ENCODE results near the gene OR5K2.

The OR5K2 gene

DNA sequence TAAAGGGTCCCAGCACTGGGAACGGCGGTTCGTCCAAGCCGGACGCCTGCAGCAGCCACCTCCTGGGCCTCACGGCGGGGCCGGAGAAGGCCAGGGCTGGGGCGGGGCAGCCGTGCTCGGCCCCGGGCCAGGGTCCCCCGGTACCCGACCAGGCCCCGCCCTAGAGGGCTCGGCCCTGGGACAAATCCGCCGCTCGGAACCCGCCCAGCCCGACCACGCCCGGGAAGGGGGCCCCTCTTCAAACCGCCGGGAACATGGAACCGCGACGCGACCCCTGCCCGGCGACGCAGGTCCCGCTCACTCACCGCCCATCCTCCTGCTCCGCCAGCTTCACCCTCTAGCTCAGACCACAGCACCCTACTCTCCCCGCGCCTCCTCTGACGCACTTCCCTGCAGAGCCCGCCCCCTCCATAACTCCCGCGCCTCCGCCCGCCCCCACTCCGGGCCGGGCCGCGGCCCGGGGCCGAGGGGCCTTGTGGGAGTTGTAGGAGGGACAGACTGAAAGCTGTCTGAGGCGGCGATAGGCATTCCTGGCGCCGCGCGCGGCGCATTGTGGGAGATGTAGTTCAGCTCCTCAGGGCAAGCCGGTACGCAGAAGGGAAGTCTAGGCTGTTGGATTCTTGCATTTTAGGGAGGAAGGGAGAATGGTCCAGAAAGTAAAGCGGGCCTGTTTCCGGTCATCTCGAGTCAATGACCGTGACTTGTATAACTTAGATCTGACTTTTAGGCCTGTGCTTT, 25.2 kb downstream of the OR5K2 start, which contains the start of gene CLDND1:
Gene CLDND1, minus strand, starts transcription at position 359 of the 738 bp plus-strand sequence. CDS start 1,478 bp downstream, outside the sequence.
- DNase-seq = peak; percentile 98

DNA sequence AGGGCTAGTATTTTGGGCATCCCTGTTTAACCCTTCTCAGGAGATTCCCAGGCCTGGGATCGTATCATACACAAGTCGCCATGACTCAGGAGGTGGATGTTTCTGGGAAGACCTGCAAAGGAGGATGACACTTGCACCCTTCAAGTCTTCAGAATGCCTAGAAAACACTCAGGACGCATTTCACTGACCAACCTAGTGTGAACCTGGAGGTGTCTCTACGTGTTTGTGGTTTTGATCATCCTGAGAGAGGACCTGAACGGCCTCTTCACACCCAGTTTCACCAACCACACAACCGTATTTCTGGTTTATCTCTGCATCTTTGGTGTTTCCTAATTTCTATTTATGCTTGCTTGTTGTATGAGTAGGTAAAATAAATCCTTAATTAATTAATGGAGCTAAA, 28.0 kb downstream of the OR5K2 start:
- no peak for DNase-seq

DNA sequence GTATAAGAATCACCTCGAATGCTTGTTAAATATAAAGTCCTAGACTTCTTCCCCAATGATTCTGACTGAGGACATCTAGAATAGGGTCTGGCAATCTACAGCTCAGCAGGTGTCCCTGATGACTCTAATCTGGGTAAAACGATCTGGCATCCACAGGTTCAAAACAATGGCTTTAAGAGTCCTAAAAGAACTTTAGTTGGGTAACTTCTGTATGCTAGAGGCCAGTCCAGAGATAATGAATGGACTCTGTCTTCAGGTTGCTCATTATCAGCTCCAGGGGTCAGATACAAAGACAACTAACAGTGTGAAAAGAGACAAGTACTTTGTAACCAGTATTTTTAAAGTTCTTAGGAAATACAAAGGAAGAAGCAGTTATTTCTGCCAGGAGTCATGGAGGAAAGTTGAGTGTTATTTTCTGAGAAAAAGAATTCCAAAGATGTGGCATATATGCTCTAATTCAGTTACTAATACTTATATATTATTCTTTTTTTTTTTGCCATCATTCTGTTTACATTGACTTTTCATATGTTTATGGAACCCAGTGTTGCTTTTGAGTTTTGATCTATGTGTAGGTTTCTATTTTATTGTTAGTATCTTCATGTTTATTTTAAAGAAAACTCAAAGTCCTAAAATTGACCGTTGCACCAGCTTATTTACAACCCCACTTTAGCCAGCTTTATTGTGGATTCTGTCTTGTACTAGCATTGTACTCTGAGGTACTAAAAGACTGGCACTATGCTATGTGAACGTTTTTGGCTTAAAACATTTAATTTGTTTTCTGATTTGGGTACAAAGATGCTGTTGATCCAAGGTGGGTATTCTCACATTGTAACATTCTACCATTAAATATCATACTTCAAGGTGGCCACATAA, 31.2 kb downstream of the OR5K2 start:
- no peak for DNase-seq

DNA sequence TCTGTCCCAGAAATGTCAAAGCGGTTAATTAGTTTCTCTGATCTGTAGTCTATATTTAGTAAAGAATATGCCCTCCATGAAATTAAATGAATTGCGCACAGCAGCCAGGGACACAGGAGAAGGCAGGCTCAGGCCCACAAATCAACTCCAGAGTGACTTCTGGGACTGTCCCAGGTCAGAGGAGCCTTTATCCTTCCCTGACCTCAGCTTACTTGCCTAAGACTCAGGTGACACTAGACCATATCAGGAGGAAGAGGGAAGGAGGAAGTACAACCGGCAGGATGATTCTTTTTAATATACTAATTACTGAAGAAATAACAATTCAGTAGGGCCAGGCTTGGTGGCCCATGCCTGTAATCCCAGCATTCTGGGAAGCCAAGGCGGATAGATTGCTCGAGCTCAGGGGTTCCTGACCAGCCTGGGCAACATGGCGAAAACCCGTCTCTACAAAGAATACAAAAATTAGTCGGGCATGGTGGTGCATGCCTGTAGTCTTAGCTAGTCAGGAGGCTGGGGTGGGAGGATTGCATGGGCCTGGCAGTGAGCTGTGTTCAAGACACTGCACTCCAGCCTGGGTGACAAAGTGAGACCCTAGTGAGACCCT, 32.5 kb downstream of the OR5K2 start:
- DNase-seq = no peak

DNA sequence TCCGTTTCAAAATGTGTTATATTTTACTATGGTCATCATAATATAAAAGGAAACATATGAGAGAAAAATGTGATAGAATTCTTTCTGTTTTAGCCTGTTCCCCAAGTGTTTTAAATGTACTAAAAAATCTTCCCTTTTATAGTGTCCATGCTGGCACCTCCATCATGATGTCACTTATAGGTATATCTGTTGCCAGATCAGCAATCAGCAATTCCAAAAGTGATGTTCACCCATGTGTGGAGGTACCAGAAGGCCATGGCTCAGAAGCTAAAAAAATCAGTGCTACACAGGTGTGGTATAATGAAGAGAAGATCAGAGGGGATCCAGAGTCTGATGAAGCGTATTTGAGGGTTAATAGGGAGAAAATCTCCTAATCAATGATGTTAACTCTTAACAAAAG, 33.2 kb downstream of the OR5K2 start:
- DNase-seq = no peak

DNA sequence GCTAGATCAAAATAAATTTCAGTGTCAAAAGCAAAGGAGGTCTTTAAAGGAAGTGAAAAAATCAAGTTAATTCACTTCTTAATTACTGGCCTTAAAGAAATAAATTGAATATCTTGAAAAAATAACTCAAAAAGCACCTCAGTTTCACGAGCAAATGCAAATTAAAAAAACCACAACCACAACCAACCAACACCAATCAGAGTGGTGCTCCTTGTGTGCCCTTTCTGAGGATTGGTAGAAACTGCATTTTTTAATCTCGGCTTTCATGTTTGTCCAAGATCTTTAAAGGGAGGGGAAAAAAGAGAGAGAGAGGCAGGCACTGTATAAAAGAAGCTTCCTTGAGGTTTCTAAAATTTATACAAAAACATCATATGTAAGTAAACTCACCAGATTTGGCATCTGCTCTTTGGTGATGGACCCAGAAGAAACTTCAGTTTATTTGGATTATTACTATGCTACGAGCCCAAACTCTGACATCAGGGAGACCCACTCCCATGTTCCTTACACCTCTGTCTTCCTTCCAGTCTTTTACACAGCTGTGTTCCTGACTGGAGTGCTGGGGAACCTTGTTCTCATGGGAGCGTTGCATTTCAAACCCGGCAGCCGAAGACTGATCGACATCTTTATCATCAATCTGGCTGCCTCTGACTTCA, 34.3 kb downstream of the OR5K2 start, which contains the start of gene GPR15:
Gene GPR15, plus strand, starts transcription at position 357 of the 653 bp plus-strand sequence. Its CDS starts 56 bp downstream, at position 413.
- DNase-seq = no peak

DNA sequence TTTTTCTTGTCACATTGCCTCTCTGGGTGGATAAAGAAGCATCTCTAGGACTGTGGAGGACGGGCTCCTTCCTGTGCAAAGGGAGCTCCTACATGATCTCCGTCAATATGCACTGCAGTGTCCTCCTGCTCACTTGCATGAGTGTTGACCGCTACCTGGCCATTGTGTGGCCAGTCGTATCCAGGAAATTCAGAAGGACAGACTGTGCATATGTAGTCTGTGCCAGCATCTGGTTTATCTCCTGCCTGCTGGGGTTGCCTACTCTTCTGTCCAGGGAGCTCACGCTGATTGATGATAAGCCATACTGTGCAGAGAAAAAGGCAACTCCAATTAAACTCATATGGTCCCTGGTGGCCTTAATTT, 34.8 kb downstream of the OR5K2 start:
- no peak for DNase-seq

DNA sequence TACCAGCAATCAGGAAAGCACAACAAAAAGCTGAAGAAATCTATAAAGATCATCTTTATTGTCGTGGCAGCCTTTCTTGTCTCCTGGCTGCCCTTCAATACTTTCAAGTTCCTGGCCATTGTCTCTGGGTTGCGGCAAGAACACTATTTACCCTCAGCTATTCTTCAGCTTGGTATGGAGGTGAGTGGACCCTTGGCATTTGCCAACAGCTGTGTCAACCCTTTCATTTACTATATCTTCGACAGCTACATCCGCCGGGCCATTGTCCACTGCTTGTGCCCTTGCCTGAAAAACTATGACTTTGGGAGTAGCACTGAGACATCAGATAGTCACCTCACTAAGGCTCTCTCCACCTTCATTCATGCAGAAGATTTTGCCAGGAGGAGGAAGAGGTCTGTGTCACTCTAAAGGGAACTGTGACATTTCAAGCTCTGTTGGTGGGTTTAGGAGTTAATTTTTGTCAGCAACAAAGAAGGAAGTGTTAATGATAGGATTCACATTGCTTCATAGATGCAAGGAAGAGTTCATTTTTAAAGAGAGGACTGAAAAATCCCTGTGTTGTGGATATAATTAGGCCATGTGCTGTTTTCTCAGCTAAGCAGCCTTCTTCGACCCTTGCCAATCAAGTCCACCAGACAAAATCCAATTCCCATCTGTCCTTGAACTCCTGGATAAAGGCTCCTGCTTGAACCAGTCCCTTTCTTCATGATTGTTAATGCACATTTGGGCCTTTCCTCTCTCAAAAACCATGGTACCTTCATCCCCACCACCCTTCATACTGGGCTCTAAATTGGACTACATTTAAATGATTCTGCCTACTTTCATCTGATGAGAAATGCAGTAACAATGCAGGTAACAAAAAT, 35.5 kb downstream of the OR5K2 start:
- DNase-seq = no peak

DNA sequence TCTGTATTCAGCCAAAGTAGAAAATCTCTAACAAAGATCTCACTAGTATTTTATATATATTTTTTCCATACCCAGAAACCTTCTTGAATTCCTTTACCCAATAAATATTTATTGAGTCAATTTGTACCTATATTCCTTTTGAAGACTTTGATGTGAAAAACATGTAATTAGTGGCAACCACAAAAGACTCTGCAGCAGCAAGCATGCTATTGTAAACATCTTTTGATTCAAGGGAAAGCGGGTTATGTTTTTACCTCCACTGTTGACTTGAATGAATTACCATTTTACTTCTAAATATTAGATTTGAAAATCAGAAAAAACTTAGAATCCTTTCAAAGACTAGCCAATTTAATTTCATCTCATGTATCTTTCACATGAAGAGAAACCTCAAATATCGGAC, 36.7 kb downstream of the OR5K2 start:
- DNase-seq = no peak

DNA sequence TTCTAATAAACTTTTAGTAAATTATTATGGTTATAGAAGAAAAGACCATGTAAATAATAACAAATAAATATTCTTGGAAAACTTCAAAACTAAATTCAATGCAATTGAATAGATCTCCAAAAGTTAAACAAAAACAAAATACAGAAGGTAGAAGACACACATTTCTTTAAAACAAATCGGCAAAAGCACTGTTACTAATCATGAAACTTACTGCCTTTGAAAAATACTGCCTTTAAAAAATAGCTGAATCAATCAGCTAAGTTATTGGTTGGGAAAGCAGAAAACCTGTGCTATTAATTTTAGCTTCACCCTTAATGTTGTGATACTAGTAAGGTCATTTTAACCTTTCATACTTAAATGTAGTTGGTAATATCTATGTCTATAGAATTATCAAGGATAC, 37.3 kb downstream of the OR5K2 start:
- DNase-seq = no peak

DNA sequence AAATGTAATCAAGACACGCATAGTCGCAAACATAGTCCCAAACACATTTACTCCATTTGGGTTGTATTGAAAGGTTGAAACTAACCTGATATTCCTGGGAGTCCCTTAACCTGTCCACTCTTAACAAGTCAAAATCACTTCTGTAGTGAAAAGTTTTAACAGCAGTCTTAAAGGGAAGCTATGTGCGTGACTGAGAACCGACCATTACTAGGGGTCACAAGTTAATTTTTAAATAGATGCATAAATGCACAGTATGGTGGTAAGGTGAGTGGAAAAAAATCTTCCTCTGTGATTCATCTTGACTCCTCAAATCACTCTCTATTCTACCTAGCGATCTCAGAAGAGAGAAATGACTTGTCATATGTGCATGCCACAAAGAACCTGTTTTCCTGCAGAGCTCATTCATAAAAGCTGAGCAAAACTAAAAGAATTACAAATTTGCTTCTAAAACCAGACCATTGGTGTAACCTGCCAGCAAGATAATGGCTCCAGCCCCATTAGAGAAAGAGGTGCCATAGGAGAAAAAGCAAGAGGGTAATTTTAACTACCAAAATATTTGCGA, 39.1 kb downstream of the OR5K2 start:
- no peak for DNase-seq

DNA sequence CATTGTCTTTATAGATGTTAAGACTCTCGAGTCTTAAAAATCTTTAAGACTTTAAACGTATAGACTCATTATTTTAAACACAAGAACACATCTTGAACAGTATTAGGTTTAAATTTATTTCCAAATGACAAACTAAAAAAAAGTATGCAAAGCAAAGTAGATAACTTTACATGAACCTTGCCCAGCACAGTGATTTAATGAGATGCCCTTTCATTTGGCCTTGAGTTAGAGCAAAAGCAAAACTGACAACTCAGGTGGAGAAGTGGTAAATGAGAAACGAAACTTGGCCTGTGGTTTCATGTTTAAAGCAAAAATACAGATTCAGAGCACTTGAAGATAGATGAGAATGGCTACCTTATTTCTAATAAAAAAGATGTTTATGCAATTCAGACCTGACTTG, 42.9 kb downstream of the OR5K2 start:
- DNase-seq = no peak

DNA sequence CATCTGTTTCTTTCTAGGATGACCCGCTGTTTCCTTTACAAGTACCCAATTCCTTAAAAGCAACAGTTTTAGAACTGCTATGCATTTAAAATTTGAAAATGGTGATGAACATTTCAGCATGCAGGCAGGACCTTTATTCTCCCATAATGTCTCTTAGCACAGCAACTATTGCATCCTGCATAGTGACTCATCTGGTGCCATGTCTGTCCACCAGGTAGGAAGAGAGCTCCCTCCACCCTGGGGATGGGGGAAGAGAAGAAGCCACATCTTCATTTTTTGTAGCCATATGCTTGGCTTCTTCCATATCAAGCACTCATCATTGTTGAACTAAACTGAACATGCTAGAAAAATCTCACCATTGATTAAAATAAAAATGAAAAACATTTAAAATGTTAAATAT, 44.2 kb downstream of the OR5K2 start:
- no peak for DNase-seq

DNA sequence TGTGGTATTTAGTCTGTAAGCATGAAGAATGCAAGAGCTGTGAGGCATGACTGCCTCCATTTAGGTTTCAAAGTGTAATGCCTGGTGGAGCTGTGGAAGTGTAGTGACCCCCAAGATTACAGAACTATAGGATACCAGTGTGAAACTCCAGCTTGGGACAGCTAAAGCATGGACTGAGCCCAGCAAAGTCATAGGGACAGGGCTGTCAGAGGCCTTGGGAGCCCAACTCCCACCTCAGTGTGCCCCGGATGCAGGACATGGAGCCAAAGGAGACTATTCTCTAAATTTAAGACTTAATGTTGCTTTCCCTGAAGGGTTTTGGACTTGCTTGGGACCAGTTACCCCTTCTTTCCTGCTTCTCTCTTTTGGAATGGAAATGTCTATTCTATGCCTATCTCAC, 45.1 kb downstream of the OR5K2 start:
- DNase-seq = no peak

DNA sequence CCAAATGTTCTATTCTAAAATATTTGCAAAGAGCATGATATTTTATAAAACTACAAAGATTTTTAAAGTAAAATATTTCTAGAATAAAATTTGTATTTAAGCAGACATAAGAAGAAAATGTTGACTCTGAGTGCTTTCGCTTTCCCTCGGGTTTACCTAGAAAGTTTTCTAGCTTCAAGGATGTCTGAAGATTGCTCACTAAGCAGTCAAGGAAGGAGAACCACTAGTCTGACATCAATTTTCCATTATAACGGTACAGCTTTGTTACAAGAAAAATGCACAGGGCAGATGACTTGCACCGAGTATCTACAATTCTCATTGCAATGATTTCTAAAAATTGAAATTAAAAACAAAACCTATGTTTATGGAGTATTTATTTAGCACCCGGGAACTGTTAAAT, 48.5 kb downstream of the OR5K2 start:
- no peak for DNase-seq

All from hippocampal formation (tissue), 2 donors.